ENCODE results near the gene CARMIL1.

CARMIL1 gene

DNA sequence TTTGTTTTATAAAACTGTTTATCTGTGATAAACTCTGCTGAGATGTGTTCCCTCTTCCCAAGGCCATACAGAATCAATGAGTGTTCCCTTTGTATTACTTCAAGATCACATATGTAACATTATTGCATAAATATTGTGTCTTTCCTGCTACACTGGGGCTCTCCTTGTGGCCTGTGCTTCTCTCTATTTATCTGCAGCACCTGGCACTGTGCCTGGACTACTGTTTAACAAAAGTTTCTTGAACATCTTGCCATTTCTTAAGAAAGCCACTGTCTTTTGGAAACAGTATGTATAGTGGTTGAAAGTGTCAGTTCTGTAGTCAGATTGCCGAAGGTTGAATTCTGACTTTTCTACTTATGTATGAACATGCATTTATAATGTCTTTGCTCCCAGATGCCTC, 203.8 kb downstream of the CARMIL1 start:
- H3K4me3 ChIP-seq (ENCODE audit: low read depth in 1 of 2, low read length in 2 of 2) = no peak overlapping the region
- no peaks in the 10 kb centered on the region for H3K27me3 ChIP-seq (ENCODE audit: low read depth, low read length)
- no peaks in the 10 kb centered on the region for H3K36me3 ChIP-seq (ENCODE audit: control insufficient read depth in 1 of 2, insufficient read depth in 2 of 2, low read length in 2 of 2)
- no peaks in the 10 kb centered on the region for H3K4me1 ChIP-seq (ENCODE audit: control insufficient read depth in 1 of 2, insufficient read depth in 2 of 2, low read length in 2 of 2)
- H3K27ac ChIP-seq (ENCODE audit: low read length) = no peak overlapping the region
- no peaks in the 10 kb centered on the region for H3K9me3 ChIP-seq (ENCODE audit: control insufficient read depth in 1 of 2, low read length in 2 of 2)

DNA sequence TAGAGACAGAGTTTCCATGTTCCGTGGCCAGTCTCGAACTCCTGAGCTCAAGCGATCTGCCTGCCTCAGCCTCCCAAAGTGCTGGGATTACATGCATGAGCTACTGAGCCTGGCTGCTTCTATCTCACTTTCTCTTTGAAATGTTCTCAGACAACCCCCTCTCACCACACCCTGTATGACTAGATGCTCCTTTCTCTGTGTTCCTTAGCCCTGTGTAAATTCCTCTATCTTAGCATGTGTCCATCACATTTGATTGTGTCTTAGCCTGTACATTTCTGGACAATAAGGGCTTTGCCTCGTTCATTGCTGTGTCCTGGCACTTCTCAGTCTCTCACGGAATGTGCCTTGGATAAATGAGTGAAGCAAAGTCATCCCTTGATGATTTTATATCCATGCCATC, 204.8 kb downstream of the CARMIL1 start:
- no peaks in the 10 kb centered on the region for H3K36me3 ChIP-seq (ENCODE audit: control insufficient read depth in 1 of 2, insufficient read depth in 2 of 2, low read length in 2 of 2)
- no peaks in the 10 kb centered on the region for H3K27me3 ChIP-seq (ENCODE audit: low read depth, low read length)
- no peaks in the 10 kb centered on the region for H3K9me3 ChIP-seq (ENCODE audit: control insufficient read depth in 1 of 2, low read length in 2 of 2)
- H3K27ac ChIP-seq (ENCODE audit: low read length) = no peak overlapping the region
- no peaks in the 10 kb centered on the region for H3K4me1 ChIP-seq (ENCODE audit: control insufficient read depth in 1 of 2, insufficient read depth in 2 of 2, low read length in 2 of 2)
- H3K4me3 ChIP-seq (ENCODE audit: low read depth in 1 of 2, low read length in 2 of 2) = no peak overlapping the region

DNA sequence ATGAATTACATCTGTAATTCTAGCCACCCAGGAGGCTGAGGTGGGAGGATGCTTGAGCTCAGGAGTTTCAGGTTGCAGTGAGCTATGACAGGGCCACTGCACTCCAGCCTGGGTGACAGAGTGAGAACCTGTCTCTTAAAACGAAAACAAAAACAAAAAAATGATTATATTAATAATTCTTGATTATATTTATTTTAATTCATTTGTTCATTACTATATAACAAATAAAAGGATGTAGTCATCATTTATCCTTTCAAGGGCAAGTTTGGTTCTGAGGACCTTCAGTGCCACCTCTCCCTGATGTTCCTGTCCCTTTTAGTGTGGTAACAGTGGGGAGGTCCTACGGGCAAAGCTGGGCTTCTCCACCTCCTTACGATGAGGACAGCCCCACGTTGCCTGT, 205.7 kb downstream of the CARMIL1 start:
- no peaks in the 10 kb centered on the region for H3K27me3 ChIP-seq (ENCODE audit: low read depth, low read length)

DNA sequence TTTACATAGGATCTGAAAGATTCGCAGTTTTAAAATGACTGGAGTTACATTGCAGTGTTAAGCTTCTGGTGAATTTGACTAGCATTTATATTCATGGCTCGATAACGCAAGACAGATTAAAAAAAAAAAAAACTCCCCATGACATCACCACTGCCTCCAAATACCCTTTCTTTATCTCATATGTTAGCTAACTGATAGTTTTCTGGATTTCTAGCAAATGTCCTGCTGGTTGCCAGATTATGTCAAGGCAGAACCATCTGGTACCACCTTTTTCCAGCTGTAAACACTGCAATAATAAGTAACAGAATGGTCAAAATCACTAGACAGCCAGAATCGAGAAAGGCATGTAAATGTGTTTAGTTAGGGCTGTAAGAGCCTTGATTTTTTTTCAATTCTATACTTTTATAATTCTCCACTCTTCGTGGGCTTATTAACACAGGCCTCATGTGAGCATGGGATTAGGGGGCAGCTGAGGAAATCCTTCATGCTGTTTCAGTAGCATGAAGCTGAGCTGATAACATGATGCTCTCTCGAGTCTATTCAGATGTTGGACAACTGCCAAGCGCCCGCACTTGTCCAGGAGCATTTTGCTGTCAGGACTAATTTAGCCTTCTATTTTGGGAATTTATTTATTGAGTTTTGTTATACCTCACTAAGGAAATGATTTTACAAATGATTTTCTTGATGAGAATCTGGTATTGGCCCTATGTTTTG, 206.8 kb downstream of the CARMIL1 start:
- no peak overlapping the region for H3K27ac ChIP-seq (ENCODE audit: low read length)
- no peak overlapping the region for H3K4me3 ChIP-seq (ENCODE audit: low read depth in 1 of 2, low read length in 2 of 2)
- H3K4me1 ChIP-seq (ENCODE audit: control insufficient read depth in 1 of 2, insufficient read depth in 2 of 2, low read length in 2 of 2) = peaks cover 0 to 5% of the 10 kb centered on the region in 2 donors
- no peaks in the 10 kb centered on the region for H3K36me3 ChIP-seq (ENCODE audit: control insufficient read depth in 1 of 2, insufficient read depth in 2 of 2, low read length in 2 of 2)
- H3K9me3 ChIP-seq (ENCODE audit: control insufficient read depth in 1 of 2, low read length in 2 of 2) = no peaks in the 10 kb centered on the region
- H3K27me3 ChIP-seq (ENCODE audit: low read depth, low read length) = no peaks in the 10 kb centered on the region

More for the DNA sequence above, 205.7 kb downstream of the CARMIL1 start:
- Histone ChIP-seq H3K4me1 (ENCODE audit: control insufficient read depth in 1 of 2, insufficient read depth in 2 of 2, low read length in 2 of 2) (no peaks in the 10 kb centered on the region), H3K27ac (ENCODE audit: low read length) (no peak overlapping the region), H3K36me3 (ENCODE audit: control insufficient read depth in 1 of 2, insufficient read depth in 2 of 2, low read length in 2 of 2) (no peaks in the 10 kb centered on the region), H3K4me3 (ENCODE audit: low read depth in 1 of 2, low read length in 2 of 2) (no peak overlapping the region), H3K9me3 (ENCODE audit: control insufficient read depth in 1 of 2, low read length in 2 of 2) (no peaks in the 10 kb centered on the region)

DNA sequence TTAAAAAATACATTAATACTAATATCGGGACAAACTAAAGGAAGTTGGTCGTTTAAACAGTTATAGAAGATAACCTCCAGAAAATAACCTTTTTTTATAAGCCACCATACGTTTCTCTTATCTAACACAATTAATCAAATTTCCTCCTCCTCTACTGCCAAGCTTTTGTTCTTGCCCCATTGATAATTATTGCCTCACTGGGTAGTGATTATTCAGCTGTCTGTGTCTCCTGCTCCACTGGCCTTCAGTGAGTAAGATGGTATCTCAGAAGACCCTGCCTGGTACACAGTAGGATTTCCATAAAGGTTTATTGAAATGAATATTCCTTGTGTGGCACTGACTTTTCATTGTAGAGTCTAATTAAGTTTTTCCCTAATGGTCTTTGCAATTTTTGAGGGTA, 207.4 kb downstream of the CARMIL1 start:
- H3K27ac ChIP-seq (ENCODE audit: low read length) = no peak overlapping the region
- no peaks in the 10 kb centered on the region for H3K9me3 ChIP-seq (ENCODE audit: control insufficient read depth in 1 of 2, low read length in 2 of 2)
- H3K4me3 ChIP-seq (ENCODE audit: low read depth in 1 of 2, low read length in 2 of 2) = no peak overlapping the region
- peaks cover 0 to 5% of the 10 kb centered on the region in 2 donors for H3K4me1 ChIP-seq (ENCODE audit: control insufficient read depth in 1 of 2, insufficient read depth in 2 of 2, low read length in 2 of 2)
- no peaks in the 10 kb centered on the region for H3K27me3 ChIP-seq (ENCODE audit: low read depth, low read length)
- H3K36me3 ChIP-seq (ENCODE audit: control insufficient read depth in 1 of 2, insufficient read depth in 2 of 2, low read length in 2 of 2) = no peaks in the 10 kb centered on the region

DNA sequence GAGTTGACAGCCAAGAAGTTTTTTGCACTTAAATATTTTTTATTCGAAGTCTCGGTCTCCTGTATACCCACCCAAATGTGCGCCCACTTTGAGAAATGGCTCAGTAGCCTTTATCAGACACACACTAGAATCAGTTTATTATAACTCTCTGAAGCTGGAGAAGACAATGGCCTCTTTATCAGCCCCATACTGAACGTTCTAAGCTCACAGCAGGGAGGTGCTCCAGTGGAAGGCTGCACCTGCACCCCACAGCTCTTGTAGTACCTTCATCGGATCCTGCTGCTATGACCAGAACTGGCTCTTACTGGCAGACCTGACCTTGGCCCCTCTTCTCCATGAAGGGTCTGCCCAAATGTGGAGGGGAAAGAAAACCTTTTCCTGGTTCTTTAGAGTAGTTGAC, 207.8 kb downstream of the CARMIL1 start:
- H3K4me3 ChIP-seq (ENCODE audit: low read depth in 1 of 2, low read length in 2 of 2) = no peak overlapping the region
- peaks cover 0 to 5% of the 10 kb centered on the region in 2 donors for H3K4me1 ChIP-seq (ENCODE audit: control insufficient read depth in 1 of 2, insufficient read depth in 2 of 2, low read length in 2 of 2)
- H3K27ac ChIP-seq (ENCODE audit: low read length) = no peak overlapping the region
- no peaks in the 10 kb centered on the region for H3K27me3 ChIP-seq (ENCODE audit: low read depth, low read length)
- H3K9me3 ChIP-seq (ENCODE audit: control insufficient read depth in 1 of 2, low read length in 2 of 2) = no peaks in the 10 kb centered on the region
- no peaks in the 10 kb centered on the region for H3K36me3 ChIP-seq (ENCODE audit: control insufficient read depth in 1 of 2, insufficient read depth in 2 of 2, low read length in 2 of 2)

DNA sequence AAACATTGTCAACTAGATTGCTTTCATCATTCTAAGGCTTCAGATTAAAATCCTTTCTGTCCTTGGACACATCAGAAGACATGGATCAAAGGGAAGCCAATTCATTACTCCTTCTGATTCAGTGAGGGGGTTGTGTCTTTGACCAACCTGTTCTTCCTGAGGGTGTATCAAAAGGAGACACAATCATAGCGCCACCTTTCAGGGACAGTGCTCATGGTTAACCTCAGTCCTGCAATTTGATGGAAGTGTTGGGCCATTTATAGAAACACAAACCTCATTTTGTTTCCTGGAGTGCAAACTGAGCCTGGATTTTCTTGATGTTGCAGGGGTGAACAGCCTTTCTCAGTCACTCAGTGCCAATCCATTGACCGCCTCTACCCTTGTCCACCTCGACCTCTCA, 209.0 kb downstream of the CARMIL1 start:
- Histone ChIP-seq H3K36me3 (ENCODE audit: control insufficient read depth in 1 of 2, insufficient read depth in 2 of 2, low read length in 2 of 2) (no peaks in the 10 kb centered on the region), H3K27me3 (ENCODE audit: low read depth, low read length) (no peaks in the 10 kb centered on the region), H3K4me1 (ENCODE audit: control insufficient read depth in 1 of 2, insufficient read depth in 2 of 2, low read length in 2 of 2) (peaks cover 0 to 5% of the 10 kb centered on the region in 2 donors), H3K4me3 (ENCODE audit: low read depth in 1 of 2, low read length in 2 of 2) (no peak overlapping the region), H3K27ac (ENCODE audit: low read length) (no peak overlapping the region), H3K9me3 (ENCODE audit: control insufficient read depth in 1 of 2, low read length in 2 of 2) (no peaks in the 10 kb centered on the region)

DNA sequence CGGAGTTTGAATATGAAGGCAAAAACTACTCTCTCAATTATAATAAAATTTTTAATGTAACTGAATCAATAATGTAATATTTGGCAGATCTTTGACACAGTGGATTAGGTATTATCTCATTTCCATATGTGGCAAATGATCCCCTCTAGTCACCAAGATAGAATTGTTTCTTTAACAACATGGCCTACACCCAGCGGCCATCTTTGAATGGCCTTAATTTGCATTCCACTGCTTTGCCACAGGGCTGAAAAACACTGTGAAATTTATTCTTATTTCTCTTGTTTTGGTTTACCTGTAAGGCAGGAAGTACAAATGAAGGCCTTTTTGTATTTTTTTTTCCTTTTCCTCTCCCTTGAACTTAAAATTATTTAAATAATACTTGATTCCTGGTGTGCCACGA, 210.2 kb downstream of the CARMIL1 start:
- no peaks in the 10 kb centered on the region for H3K9me3 ChIP-seq (ENCODE audit: control insufficient read depth in 1 of 2, low read length in 2 of 2)
- no peak overlapping the region for H3K4me3 ChIP-seq (ENCODE audit: low read depth in 1 of 2, low read length in 2 of 2)
- no peaks in the 10 kb centered on the region for H3K27me3 ChIP-seq (ENCODE audit: low read depth, low read length)
- H3K4me1 ChIP-seq (ENCODE audit: control insufficient read depth in 1 of 2, insufficient read depth in 2 of 2, low read length in 2 of 2) = peaks cover 0 to 5% of the 10 kb centered on the region in 2 donors
- H3K27ac ChIP-seq (ENCODE audit: low read length) = no peak overlapping the region
- no peaks in the 10 kb centered on the region for H3K36me3 ChIP-seq (ENCODE audit: control insufficient read depth in 1 of 2, insufficient read depth in 2 of 2, low read length in 2 of 2)

DNA sequence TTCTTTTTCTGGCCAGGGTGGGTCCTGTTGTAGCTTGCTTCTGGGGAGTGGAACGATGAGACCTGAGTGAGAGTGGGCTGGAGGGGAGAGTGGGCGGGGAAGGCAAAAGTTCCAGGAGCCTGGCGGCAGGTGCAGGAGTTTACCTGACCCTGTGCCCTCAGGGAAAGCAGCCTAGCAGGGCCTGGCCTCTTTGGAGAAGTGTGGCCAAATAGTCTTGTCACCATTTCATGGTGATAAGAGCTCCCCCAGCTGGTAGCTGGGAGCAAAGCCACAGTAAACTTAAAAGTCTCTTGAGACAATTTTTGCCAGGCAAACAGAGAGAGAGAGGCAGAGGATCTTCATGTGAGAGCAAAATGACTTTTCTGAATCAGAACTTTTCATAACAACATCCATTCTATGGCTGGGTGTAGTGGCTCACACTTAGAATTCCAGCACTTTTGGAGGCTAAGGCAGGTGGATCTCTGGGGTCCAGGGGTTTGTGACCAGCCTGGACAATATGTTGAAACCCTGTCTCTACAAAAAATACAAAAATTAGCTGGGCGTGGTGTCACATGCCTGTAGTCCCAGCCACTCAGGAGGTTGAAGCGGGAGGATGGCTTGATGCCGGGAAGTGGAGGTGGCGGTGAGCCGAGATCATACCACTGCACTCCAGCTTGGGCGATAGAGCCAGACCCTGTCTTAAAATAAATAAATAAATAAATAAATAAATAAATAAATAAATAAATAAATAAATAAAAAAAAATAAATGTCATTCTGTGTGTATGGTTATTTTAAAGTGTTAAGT, 211.0 kb downstream of the CARMIL1 start:
- Histone ChIP-seq H3K9me3 (ENCODE audit: control insufficient read depth in 1 of 2, low read length in 2 of 2) (no peaks in the 10 kb centered on the region), H3K27ac (ENCODE audit: low read length) (no peak overlapping the region), H3K4me3 (ENCODE audit: low read depth in 1 of 2, low read length in 2 of 2) (no peak overlapping the region), H3K27me3 (ENCODE audit: low read depth, low read length) (no peaks in the 10 kb centered on the region), H3K36me3 (ENCODE audit: control insufficient read depth in 1 of 2, insufficient read depth in 2 of 2, low read length in 2 of 2) (no peaks in the 10 kb centered on the region), H3K4me1 (ENCODE audit: control insufficient read depth in 1 of 2, insufficient read depth in 2 of 2, low read length in 2 of 2) (peaks cover 0 to 5% of the 10 kb centered on the region in 2 donors)

DNA sequence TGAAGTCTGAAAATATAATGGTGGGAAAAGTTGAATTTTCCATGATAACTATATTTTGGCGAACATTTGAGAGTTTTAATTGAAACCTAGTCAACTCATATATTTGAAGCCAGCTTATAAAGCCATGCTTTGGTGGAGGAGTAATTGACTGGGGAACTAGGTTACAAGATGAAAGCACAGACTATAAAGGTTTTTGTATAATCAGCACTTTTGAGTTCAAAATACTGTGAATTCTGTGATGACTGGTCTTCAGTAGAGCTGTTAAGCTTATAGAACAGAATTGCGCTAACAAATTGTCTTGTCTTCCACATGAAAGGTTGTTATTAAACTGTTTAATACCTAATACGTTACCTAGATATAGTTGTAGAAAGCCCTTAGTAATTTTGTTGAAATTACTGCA, 213.8 kb downstream of the CARMIL1 start:
- no peaks in the 10 kb centered on the region for H3K9me3 ChIP-seq (ENCODE audit: control insufficient read depth in 1 of 2, low read length in 2 of 2)
- H3K4me3 ChIP-seq (ENCODE audit: low read depth in 1 of 2, low read length in 2 of 2) = no peak overlapping the region
- H3K27ac ChIP-seq (ENCODE audit: low read length) = no peak overlapping the region
- peaks cover 0 to 5% of the 10 kb centered on the region in 2 donors for H3K4me1 ChIP-seq (ENCODE audit: control insufficient read depth in 1 of 2, insufficient read depth in 2 of 2, low read length in 2 of 2)
- H3K27me3 ChIP-seq (ENCODE audit: low read depth, low read length) = no peaks in the 10 kb centered on the region
- H3K36me3 ChIP-seq (ENCODE audit: control insufficient read depth in 1 of 2, insufficient read depth in 2 of 2, low read length in 2 of 2) = no peaks in the 10 kb centered on the region

DNA sequence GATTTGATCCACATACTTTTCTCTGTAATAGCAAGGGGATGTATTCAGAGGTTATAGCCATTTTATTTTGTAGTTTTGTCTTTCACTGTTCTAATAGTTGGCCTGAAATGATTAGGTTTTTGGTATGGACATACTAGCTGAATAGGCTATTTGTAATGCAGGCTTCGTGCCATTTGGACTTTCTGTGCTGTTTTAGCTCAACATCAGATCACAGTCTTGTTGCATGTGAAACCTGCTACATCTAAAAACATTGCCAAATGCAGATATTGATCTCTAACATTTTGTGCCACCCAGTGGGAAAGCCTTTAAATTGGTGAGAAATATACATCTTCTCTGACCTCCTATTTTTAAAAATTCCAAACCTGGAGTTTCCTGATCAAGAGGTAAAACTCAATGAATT, 215.3 kb downstream of the CARMIL1 start:
- peaks cover 0 to 5% of the 10 kb centered on the region in 2 donors for H3K4me1 ChIP-seq (ENCODE audit: control insufficient read depth in 1 of 2, insufficient read depth in 2 of 2, low read length in 2 of 2)
- no peaks in the 10 kb centered on the region for H3K27me3 ChIP-seq (ENCODE audit: low read depth, low read length)
- H3K4me3 ChIP-seq (ENCODE audit: low read depth in 1 of 2, low read length in 2 of 2) = no peak overlapping the region
- H3K36me3 ChIP-seq (ENCODE audit: control insufficient read depth in 1 of 2, insufficient read depth in 2 of 2, low read length in 2 of 2) = no peaks in the 10 kb centered on the region
- H3K27ac ChIP-seq (ENCODE audit: low read length) = no peak overlapping the region
- H3K9me3 ChIP-seq (ENCODE audit: control insufficient read depth in 1 of 2, low read length in 2 of 2) = no peaks in the 10 kb centered on the region
